NB4 (cell line): Measurements from ENCODE around the gene ASCL1.

Experiments
- CTCF ChIP-seq: IDR thresholded peaks from one replicate; pipeline ENCODE4 v1.5.1; 2012; ENCODE audit warnings: low read depth, low read length
- MYC ChIP-seq: IDR thresholded peaks from 2 replicates; pipeline ENCODE4 v1.6.1; 2011; ENCODE audit warnings: low read depth, low read length
- POLR2A ChIP-seq: IDR thresholded peaks from 2 replicates; pipeline ENCODE4 v1.6.1; 2011; ENCODE audit warnings: mild to moderate bottlenecking; ENCODE audit not compliant: insufficient read length; ENCODE audit errors: extremely low read depth

DNA sequence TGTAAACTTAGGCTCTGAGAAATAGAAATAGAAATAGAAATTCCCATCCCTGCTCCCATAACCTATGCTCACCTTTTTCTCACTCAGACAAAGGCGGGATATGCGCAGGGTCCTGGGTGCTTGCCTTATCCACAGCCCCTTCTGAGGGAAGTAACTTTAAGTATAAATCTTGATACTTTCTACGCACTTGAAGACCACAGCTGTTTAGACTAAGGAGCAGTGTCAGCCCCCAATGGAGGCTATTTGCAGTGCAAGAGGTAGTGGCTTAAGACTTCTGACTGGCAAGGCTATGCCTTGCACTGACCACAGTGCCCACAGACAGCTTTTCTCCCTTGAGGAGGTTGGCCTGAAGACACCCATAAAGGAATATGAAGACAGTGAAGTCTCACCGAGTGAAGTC lies 35.2 kb downstream of the ASCL1 start:
- TF ChIP-seq CTCF (no peak), POLR2A (no peak), MYC (no peak)
